Fibroblast of pulmonary artery (primary cell): ENCODE data around the gene RELN.
"Not testable (repeated sequence)": the region's sequence is repeated elsewhere in the genome, so short reads cannot be mapped to it uniquely, and the experiment has no call there.

Experiments used
- DNase-seq: peaks from one replicate; pipeline ENCODE4 v3.0.0-alpha.2; 2010; ENCODE audit warnings: low read depth
- H3K4me3 ChIP-seq: replicated peaks from 2 replicates; pipeline ENCODE4 v1.5.1; 2011; ENCODE audit warnings: low read depth, mild to moderate bottlenecking, control low read depth, low read length, moderate library complexity
- TF ChIP-seq, protein P1 (sequence below): IDR thresholded peaks from 2 replicates; pipeline ENCODE4 v1.5.1; 2011; ENCODE audit warnings: mild to moderate bottlenecking, control low read depth, low read length, inconsistent platforms; ENCODE audit errors: missing control alignments

RELN gene

GRCh38 chr7:103912891-103913605 is 76.4 kb downstream of the RELN start:
- H3K4me3 ChIP-seq: no peak overlapping the region
- no peak for DNase-seq
- TF ChIP-seq, protein P1, sequence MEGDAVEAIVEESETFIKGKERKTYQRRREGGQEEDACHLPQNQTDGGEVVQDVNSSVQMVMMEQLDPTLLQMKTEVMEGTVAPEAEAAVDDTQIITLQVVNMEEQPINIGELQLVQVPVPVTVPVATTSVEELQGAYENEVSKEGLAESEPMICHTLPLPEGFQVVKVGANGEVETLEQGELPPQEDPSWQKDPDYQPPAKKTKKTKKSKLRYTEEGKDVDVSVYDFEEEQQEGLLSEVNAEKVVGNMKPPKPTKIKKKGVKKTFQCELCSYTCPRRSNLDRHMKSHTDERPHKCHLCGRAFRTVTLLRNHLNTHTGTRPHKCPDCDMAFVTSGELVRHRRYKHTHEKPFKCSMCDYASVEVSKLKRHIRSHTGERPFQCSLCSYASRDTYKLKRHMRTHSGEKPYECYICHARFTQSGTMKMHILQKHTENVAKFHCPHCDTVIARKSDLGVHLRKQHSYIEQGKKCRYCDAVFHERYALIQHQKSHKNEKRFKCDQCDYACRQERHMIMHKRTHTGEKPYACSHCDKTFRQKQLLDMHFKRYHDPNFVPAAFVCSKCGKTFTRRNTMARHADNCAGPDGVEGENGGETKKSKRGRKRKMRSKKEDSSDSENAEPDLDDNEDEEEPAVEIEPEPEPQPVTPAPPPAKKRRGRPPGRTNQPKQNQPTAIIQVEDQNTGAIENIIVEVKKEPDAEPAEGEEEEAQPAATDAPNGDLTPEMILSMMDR: no peak

- H3K4me3 ChIP-seq, DNase-seq: not testable (repeated sequence)
These were observed 78.4 kb downstream of the RELN start for GRCh38 chr7:103911015-103911414.

- TF ChIP-seq, protein P1: no peak
- no peak overlapping the region for H3K4me3 ChIP-seq
- no peak for DNase-seq
These were observed 83.5 kb downstream of the RELN start for GRCh38 chr7:103905997-103906396.

DNA sequence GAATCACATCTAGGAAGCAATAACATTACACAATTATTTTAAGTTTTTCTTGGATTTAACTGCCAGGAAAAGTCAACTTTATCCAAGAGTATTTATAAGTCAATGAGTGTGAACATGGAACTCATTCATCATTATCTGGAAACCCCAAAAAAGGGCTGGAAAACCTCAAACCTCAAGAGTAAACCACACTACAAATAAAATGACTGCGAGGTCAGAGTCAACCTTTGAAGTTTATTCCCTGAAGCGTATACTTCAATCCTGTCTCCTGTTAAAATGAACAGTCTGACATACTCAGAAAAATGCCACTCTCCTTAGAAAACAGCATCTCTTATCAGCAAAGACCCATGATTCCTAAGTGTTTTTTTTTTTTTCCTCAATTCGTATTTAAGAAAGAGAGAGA is 86.5 kb downstream of the RELN start:
- TF ChIP-seq, protein P1: no peak
- no peak overlapping the region for H3K4me3 ChIP-seq
- DNase-seq: no peak

GRCh38 chr7:103896826-103897225 is 92.6 kb downstream of the RELN start:
- not testable (repeated sequence) for H3K4me3 ChIP-seq, DNase-seq

DNA sequence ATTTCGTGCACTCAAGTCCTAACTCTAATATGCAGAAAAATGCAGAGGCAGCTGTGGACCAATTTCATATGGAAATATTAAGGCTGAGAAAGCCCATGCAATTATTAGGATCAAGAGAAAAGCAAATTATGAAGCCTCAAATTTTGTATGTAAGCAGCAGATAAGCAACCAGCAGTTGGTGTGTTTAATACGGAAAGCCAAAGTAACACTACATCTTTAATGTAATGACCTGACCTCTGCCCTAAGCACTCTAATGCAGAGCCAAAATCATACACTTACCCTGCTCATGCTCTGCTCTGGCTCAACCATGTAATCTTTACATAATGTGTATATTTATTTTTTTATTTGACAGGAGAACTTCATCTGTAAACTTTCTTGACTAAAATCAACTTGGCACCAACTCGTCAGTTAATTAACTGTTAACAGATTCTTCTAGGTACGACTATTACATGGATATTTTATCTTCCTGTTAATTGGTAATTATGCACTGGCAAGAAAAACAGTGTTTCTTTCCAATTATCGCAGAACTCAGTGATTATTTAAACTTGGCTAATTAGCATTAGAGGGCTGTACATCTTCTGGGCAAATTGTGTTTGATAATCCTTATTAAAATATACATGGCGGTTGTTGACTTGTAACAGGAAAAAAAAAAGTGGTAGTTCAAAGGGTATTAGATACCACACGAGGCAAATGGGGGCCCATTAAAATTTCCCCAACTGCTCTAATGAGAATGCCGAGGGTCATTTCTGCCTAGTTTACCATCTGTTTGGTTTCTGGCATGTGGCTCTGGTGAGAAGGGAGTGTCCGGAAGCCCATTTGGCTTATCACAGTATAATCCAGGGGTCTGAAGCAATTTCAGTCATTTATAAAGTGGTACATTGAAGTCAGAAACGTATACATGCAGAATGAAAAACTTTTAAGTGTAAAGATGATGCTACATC is 94.5 kb downstream of the RELN start:
- H3K4me3 ChIP-seq: no peak overlapping the region
- TF ChIP-seq, protein P1: no peak
- DNase-seq: no peak

- TF ChIP-seq, protein P1: no peak
- H3K4me3 ChIP-seq: no peak overlapping the region
- DNase-seq: no peak
These were observed 96.1 kb downstream of the RELN start for GRCh38 chr7:103893350-103893749.
